IgD-negative memory B cell (primary cell): ENCODE measurements around the gene SLC26A3. TPM values are rescaled to one million over a fixed set of nuclear protein-coding genes. Genes with fewer than 3 reads are reported as not detected.
"Not testable (repeated sequence)": the region's sequence is repeated elsewhere in the genome, so short reads cannot be mapped to it uniquely, and the experiment has no call there.

Source experiments
- H3K27ac Mint-ChIP-seq, 3 donors: one replicate each; pipeline ENCODE4 v1.8.0; 2020 to 2022; ENCODE audit warnings: mild to moderate bottlenecking in 3 of 3, mixed read lengths in 3 of 3, moderate library complexity in 1 of 3
- H3K27me3 Mint-ChIP-seq: one replicate; pipeline ENCODE4 v1.8.0; 2021; ENCODE audit warnings: mixed read lengths
- H3K36me3 Mint-ChIP-seq: one replicate; pipeline ENCODE4 v1.8.0; 2020; ENCODE audit warnings: mild to moderate bottlenecking, mixed read lengths
- H3K4me1 Mint-ChIP-seq, 3 donors: one replicate each; pipeline ENCODE4 v1.8.0; 2020 to 2022; ENCODE audit warnings: mixed read lengths in 3 of 3, mild to moderate bottlenecking in 1 of 3
- H3K4me3 Mint-ChIP-seq, 4 donors: one replicate each; pipeline ENCODE4 v1.8.0; 2020 to 2022; ENCODE audit warnings: mild to moderate bottlenecking in 4 of 4, mixed read lengths in 4 of 4, moderate library complexity in 3 of 4
- H3K9me3 Mint-ChIP-seq, 3 donors: one replicate each; pipeline ENCODE4 v1.8.0; 2020 to 2021; ENCODE audit warnings: mixed read lengths in 3 of 3, mild to moderate bottlenecking in 1 of 3
- polyA plus RNA-seq: library from polyadenylated mRNA; unstranded; fragments of 300-500 nt; fragmentation: Illumina TruSeq; gene quantifications from one replicate; pipeline ENCODE4 v1.2.3, GENCODE V29; 2021

The SLC26A3 gene
- not detected for polyA plus RNA-seq

DNA sequence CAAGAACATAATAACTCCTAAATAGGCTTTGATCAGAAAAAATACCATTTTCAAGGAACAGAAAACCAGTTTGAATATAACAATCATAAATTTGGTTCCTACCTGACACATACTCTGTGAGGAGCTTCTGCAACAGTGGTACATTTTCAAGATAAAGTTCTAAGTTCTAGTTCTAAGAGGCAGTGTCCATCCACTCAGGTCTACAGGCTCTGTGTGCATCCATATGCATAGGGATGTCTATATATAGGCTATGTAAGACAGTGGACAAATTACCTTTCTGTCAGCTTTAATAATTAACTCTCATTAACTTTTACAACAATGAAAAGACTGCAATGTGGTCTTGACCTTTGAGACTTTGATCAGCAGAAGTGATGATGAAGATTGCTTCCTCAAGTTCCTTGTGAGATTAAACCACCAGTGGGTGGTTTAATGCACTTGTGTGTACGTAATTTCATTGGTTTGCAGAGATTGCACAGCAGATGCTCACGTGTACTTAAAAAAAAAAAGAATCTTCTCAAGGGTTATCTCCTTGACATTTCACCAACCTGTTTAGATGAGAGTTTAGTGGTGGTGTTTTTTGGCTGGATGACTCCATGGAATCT lies at the start of gene SLC26A3:
SLC26A3 (minus strand) TSS at position 215 of the 602 bp plus-strand sequence. CDS start 8,714 bp downstream, outside the sequence.
- Mint-ChIP-seq H3K4me3 (no peak within 1 kb of the TSS), H3K4me1 (no peaks in the 10 kb centered on the region), H3K27me3 (peaks cover 8% of the 10 kb centered on the region), H3K9me3 (no peaks in the 10 kb centered on the region), H3K36me3 (no peaks in the 10 kb centered on the region), H3K27ac (no peak within 1 kb of the TSS)

DNA sequence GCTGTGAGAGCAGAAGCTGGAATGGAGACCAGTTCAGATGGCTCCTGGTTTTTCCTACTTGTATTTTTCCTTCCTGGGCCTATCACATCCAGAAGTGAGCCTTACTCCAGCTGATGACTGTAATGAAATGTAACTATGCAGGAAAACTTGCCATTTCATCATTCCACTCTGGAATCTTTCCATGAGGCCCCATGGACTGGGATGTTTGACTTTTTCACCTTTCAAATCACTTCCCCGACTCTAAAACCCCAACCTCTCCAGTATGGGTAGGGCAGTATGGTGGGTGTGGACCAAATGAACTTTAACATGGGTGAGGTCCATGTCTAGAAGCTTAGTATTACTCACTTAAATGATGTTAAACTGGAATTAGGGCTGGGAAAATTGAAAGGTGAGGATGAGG lies 47.6 kb upstream of the SLC26A3 start:
- Mint-ChIP-seq H3K4me3 (no peak overlapping the region), H3K27ac (no peak overlapping the region), H3K4me1 (peaks cover 0 to 6% (median 5%) of the 10 kb centered on the region in 3 donors), H3K9me3 (peaks cover 0 to 7% (median 0%) of the 10 kb centered on the region in 3 donors), H3K27me3 (peaks cover 10% of the 10 kb centered on the region), H3K36me3 (no peaks in the 10 kb centered on the region)

DNA sequence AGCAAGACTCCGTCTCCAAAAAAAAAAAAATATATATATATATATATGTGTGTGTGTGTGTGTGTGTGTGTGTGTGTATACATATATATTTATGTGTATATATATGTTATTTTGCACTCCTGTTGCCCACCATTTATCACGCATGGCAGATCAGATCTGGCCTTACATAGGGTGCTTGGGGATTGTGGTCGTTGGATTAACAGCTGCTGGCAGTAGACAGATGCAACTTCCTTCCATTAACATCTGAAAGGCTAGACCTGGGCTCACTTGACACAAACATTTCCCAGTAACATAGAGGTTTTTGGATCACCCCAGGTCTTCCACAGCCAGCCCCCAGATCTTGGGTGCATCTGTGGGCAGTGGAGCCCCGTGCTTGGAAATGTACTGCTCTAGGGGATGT lies 47.2 kb upstream of the SLC26A3 start:
- no peak overlapping the region for H3K4me3 Mint-ChIP-seq
- no peak overlapping the region for H3K27ac Mint-ChIP-seq
- peaks cover 0 to 6% (median 5%) of the 10 kb centered on the region in 3 donors for H3K4me1 Mint-ChIP-seq
- H3K27me3 Mint-ChIP-seq, result peaks cover 10% of the 10 kb centered on the region
- H3K9me3 Mint-ChIP-seq, result peaks cover 0 to 7% (median 0%) of the 10 kb centered on the region in 3 donors
- no peaks in the 10 kb centered on the region for H3K36me3 Mint-ChIP-seq

DNA sequence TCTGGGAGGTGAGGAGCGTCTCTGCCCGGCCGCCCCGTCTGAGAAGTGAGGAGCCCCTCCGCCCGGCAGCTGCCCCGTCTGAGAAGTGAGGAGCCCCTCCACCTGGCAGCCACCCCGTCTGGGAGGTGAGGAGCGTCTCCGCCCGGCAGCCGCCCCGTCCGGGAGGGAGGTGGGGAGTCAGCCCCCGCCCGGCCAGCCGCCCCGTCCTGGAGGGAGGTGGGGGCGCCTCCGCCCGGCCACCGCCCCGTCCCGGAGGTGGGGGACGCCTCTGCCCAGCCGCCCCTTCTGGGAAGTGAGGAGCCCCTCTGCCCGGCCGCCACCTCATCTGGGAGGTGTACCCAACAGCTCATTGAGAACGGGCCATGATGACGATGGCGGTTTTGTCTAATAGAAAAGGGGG lies 45.2 kb upstream of the SLC26A3 start:
- H3K27ac Mint-ChIP-seq, result not testable (repeated sequence)

DNA sequence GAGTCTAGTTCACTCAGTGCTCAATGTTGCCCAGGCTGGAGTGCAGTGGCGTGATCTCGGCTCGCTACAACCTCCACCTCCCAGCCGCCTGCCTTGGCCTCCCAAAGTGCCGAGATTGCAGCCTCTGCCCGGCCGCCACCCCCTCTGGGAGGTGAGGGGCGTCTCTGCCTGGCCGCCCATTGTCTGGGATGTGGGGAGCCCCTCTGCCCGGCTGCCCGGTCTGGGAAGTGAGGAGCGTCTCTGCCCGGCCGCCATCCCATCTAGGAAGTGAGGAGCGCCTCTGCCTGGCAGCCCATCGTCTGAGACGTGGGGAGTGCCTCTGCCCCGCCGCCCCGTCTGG lies 44.8 kb upstream of the SLC26A3 start:
- H3K4me1 Mint-ChIP-seq, H3K27me3 Mint-ChIP-seq, H3K27ac Mint-ChIP-seq, H3K36me3 Mint-ChIP-seq, H3K4me3 Mint-ChIP-seq, H3K9me3 Mint-ChIP-seq: not testable (repeated sequence)

More for the DNA sequence above, 45.2 kb upstream of the SLC26A3 start:
- not testable (repeated sequence) for H3K9me3 Mint-ChIP-seq, H3K4me1 Mint-ChIP-seq, H3K4me3 Mint-ChIP-seq, H3K27me3 Mint-ChIP-seq, H3K36me3 Mint-ChIP-seq

- Mint-ChIP-seq H3K36me3 (no peaks in the 10 kb centered on the region), H3K9me3 (peaks cover 0 to 7% (median 0%) of the 10 kb centered on the region in 3 donors), H3K27ac (no peak overlapping the region), H3K4me1 (peaks cover 0 to 6% (median 5%) of the 10 kb centered on the region in 3 donors), H3K27me3 (peaks cover 5% of the 10 kb centered on the region), H3K4me3 (no peak overlapping the region)
Observed at GRCh38 chr7:107847168-107847835, 44.3 kb upstream of the SLC26A3 start.

- no peak overlapping the region for H3K27ac Mint-ChIP-seq
- H3K4me3 Mint-ChIP-seq, result no peak overlapping the region
- H3K9me3 Mint-ChIP-seq, result peaks cover 0 to 4% (median 0%) of the 10 kb centered on the region in 3 donors
Observed at GRCh38 chr7:107846324-107846723, 43.3 kb upstream of the SLC26A3 start.

DNA sequence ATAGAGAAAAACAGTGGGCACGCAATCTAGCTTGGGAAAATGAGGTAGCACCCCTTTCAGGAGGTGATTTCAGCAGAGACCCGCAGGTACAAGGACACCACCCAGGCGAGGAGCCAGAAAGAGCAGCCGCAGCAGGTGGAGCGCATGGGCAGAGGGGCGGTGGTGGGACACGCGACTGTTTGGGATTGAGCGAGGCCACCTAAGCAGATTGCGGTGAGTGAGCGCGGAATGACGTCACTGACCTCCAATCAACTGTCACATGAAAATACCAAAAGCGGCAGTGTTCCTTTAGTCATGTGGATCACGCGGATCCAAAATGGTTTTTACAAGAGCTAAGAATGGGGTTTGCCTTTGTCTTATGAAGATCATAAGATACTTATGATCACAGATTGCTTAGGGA lies 40.2 kb upstream of the SLC26A3 start:
- Mint-ChIP-seq H3K9me3 (peaks cover 0 to 5% (median 4%) of the 10 kb centered on the region in 3 donors), H3K4me1 (peaks cover 0 to 5% (median 4%) of the 10 kb centered on the region in 3 donors), H3K36me3 (no peaks in the 10 kb centered on the region), H3K27me3 (peaks cover 7% of the 10 kb centered on the region), H3K27ac (no peak overlapping the region), H3K4me3 (peak overlapping the region in 1 of 4 donors; percentile 45)

More at GRCh38 chr7:107846324-107846723, 43.3 kb upstream of the SLC26A3 start:
- H3K36me3 Mint-ChIP-seq, result no peaks in the 10 kb centered on the region
- peaks cover 0 to 5% (median 4%) of the 10 kb centered on the region in 3 donors for H3K4me1 Mint-ChIP-seq
- peaks cover 2% of the 10 kb centered on the region for H3K27me3 Mint-ChIP-seq

DNA sequence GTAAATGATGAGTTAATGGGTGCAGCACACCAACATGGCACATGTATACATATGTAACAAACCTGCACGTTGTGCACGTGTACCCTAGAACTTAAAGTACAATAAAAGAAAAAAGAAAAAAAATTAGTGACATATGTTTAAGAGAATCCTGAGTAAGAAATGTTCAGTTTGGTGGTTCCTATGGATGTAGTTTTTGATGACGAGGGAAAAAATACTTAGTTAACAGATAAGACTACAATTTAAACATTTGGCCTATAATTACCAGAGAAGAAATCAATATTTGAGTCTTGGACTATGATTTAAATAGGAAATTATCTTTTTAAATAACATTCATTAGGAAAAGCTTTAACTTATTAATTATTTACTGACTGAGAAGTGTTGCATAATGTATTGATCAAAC lies 39.2 kb upstream of the SLC26A3 start:
- H3K4me3 Mint-ChIP-seq, result no peak overlapping the region
- peaks cover 0 to 5% (median 4%) of the 10 kb centered on the region in 3 donors for H3K9me3 Mint-ChIP-seq
- no peak overlapping the region for H3K27ac Mint-ChIP-seq
- H3K36me3 Mint-ChIP-seq, result no peaks in the 10 kb centered on the region
- H3K27me3 Mint-ChIP-seq, result peaks cover 12% of the 10 kb centered on the region
- peaks cover 0 to 5% (median 4%) of the 10 kb centered on the region in 3 donors for H3K4me1 Mint-ChIP-seq

DNA sequence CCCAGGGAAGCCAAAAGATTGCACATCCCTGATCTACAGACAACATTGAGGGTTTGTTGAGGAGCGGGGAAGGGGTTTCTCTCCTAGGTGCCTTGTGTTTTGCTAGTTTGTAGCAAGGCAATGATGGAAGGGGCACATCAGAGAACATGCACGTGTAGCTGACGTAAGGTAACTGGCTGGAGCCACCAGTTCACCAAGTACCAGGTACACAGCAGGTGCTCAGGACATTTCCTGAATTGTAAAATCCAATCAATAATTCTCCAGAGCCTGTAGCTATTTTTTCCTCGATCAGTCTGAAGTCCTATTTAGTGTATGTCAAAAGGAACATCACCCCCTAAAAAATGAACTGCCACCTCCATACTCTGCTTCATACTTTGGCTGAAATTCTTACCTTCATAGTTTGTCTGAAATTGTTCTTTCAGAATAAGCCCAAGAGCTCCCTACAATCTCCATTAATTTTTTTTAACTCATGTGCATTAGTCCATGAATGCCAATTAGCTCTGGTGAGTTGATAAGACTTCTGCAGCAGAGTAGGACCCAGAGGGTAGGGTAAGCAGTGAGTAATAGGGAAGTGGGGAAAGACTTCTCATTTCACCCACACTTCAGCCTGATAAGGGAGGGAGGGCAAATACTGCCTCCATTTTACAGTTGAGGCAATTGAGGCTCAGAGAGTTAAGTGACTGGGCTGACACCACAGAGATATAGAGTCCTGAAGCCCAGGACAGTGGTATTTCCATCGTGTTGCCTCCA lies 36.0 kb upstream of the SLC26A3 start:
- H3K9me3 Mint-ChIP-seq, result peaks cover 0 to 5% (median 4%) of the 10 kb centered on the region in 3 donors
- H3K4me3 Mint-ChIP-seq, result no peak overlapping the region
- no peaks in the 10 kb centered on the region for H3K36me3 Mint-ChIP-seq
- no peak overlapping the region for H3K27ac Mint-ChIP-seq
- H3K4me1 Mint-ChIP-seq, result no peaks in the 10 kb centered on the region
- peaks cover 13% of the 10 kb centered on the region for H3K27me3 Mint-ChIP-seq

DNA sequence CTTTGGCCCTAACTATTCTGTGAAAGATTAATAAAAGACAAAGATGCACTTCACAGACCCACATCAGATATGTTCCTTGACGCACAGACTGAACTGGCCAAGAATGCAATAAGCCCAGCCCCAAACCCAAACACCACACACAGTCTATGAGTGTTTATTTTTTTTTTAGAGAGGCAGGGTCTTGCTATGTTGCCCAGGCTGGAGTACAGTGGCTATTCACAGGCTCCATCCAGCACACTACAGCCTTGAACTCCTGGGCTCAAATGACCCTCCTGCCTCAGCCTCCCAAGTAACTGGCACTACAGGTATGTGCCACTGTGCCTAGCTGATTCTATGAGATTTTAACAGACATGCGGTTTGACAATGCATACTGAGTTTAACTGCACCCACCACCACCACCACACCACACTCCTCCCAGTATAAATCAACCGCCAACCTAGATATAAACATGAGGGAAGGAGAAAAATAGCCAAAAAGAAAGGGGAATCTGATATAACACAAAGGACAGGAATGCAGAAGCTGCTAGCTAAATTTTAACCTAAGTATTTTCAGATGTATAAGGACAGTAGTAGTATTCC lies 35.1 kb upstream of the SLC26A3 start:
- Mint-ChIP-seq H3K36me3 (no peaks in the 10 kb centered on the region), H3K27ac (no peak overlapping the region), H3K9me3 (peaks cover 0 to 5% (median 4%) of the 10 kb centered on the region in 3 donors), H3K4me1 (no peaks in the 10 kb centered on the region), H3K4me3 (no peak overlapping the region), H3K27me3 (peaks cover 13% of the 10 kb centered on the region)

GRCh38 chr7:107837145-107837512 lies 34.1 kb upstream of the SLC26A3 start:
- Mint-ChIP-seq H3K4me1 (no peaks in the 10 kb centered on the region), H3K36me3 (no peaks in the 10 kb centered on the region), H3K27ac (no peak overlapping the region), H3K9me3 (peaks cover 0 to 5% (median 4%) of the 10 kb centered on the region in 3 donors), H3K4me3 (no peak overlapping the region), H3K27me3 (peaks cover 11% of the 10 kb centered on the region)

- H3K36me3 Mint-ChIP-seq, result no peaks in the 10 kb centered on the region
- no peaks in the 10 kb centered on the region for H3K4me1 Mint-ChIP-seq
- no peak overlapping the region for H3K4me3 Mint-ChIP-seq
- peaks cover 0 to 5% (median 4%) of the 10 kb centered on the region in 3 donors for H3K9me3 Mint-ChIP-seq
- peaks cover 11% of the 10 kb centered on the region for H3K27me3 Mint-ChIP-seq
- H3K27ac Mint-ChIP-seq, result no peak overlapping the region
Observed at GRCh38 chr7:107836237-107837144, 33.5 kb upstream of the SLC26A3 start.

DNA sequence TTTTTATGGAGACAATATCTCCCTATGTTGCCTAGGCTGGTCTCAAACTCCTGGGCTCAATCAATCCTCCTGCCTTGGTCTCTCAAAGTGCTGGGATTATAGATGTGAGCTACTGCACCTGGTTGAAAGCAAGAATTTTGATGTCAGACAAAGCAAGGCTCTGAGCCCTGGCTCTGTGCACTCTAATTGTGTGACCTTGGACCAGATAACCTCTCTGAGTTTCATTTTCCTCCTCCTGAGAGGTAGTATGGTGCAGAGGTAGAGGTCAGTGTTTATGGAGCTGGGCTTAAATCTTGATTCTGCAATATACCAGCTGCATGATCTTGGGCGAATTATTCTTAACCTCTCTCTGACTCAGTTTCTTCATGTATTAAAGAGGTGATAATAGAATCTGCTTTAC lies 31.4 kb upstream of the SLC26A3 start:
- no peaks in the 10 kb centered on the region for H3K4me1 Mint-ChIP-seq
- no peak overlapping the region for H3K4me3 Mint-ChIP-seq
- H3K9me3 Mint-ChIP-seq, result no peaks in the 10 kb centered on the region
- no peak overlapping the region for H3K27ac Mint-ChIP-seq
- H3K36me3 Mint-ChIP-seq, result no peaks in the 10 kb centered on the region
- peaks cover 6% of the 10 kb centered on the region for H3K27me3 Mint-ChIP-seq
